Neural cell (in vitro differentiated cells): ENCODE results near the gene TMEM167B.

Experiments used
- CTCF ChIP-seq: fragments of 450-650 bp; IDR thresholded peaks from 2 replicates; pipeline ENCODE4 v1.5.1; 2014; ENCODE audit warnings: antibody characterized with exemption, mild to moderate bottlenecking, moderate library complexity; ENCODE audit not compliant: poor library complexity, severe bottlenecking
- REST ChIP-seq: IDR thresholded peaks from 2 replicates; pipeline ENCODE4 v1.6.1; 2012; ENCODE audit warnings: borderline replicate concordance

- no peak for TF ChIP-seq REST
- TF ChIP-seq CTCF = no peak
These were observed 5.6 kb downstream of the TMEM167B start for GRCh38 chr1:109096120-109096519.
